ENCODE results near the gene SNRPB2. TPM values are rescaled to one million over a fixed set of nuclear protein-coding genes. Genes with fewer than 3 reads are reported as not detected.

The SNRPB2 gene
- total and polyA plus RNA-seq, 9 of the 15 experiments (the other 6 are each of a cell fraction or from before 2014, with no cell fraction given) = 40.0 to 131 (median 89.4) TPM

- TF ChIP-seq RERE (CRISPR knock-in tag; IDR thresholded peaks at IDR 0.05; ENCODE audit: borderline replicate concordance) (no peak), ZFX (CRISPR knock-in tag; IDR thresholded peaks at IDR 0.05) (no peak)
Measured at GRCh38 chr20:16759181-16759563, 29.3 kb downstream of the SNRPB2 start (continued).

GRCh38 chr20:16760431-16761304, 30.8 kb downstream of the SNRPB2 start:
- intact Hi-C loops (cut with micrococcal nuclease) = loop anchor here (2.0 kb wide), 1 partner anchor 60 kb away; no protein-coding TSS in a partner anchor

More at GRCh38 chr20:16760431-16761304, 30.8 kb downstream of the SNRPB2 start:
- H3K9ac ChIP-seq (ENCODE audit: insufficient read depth in 1 of 2, low read depth in 2 of 2, low read length in 2 of 2) = no peak overlapping the region
- H3K4me1 ChIP-seq (replicated peaks in 1 of 2; ENCODE audit: control insufficient read depth in 2 of 2, insufficient read depth in 2 of 2, low read length in 2 of 2) = no peaks in the 10 kb centered on the region
- 0% methylated on average over 10 of the region's 11 CpGs for WGBS (ENCODE audit: insufficient coverage, low coverage, missing lambda C conversion rate)
- no peaks in the 10 kb centered on the region for H3K36me3 ChIP-seq (ENCODE audit: control insufficient read depth, insufficient read depth, low read length)
- ChIA-PET POLR2A (no interaction called here), CTCF (ENCODE audit: low intra/inter-chr PET ratio) (interaction anchor here (1.3 kb wide), 1 partner anchor 242 kb away, joined by 3 read pairs; no protein-coding TSS in a partner anchor)
- no peaks in the 10 kb centered on the region for H3K9me1 ChIP-seq (ENCODE audit: control insufficient read depth, insufficient read depth, low read length)
- no peak overlapping the region for H3K27ac ChIP-seq (ENCODE audit: extremely low read depth, low read depth, low read length)
- FAIRE-seq = no peak
- no TSS peak for BruUV-seq (replicated peaks)
- TF ChIP-seq FOXP1 (CRISPR knock-in tag; IDR thresholded peaks at IDR 0.05) (no peak), ZBTB43 (CRISPR knock-in tag; IDR thresholded peaks at IDR 0.05) (no peak)
- no peak for ATAC-seq
- no peak overlapping the region for H2AFZ ChIP-seq (ENCODE audit: low read depth, low read length)
- no peak for DNase-seq (ENCODE audit: extremely low read depth in 1 of 4, low spot score in 3 of 4)
- H3K4me3 ChIP-seq = no peak overlapping the region
- no peaks in the 10 kb centered on the region for H3K9me3 ChIP-seq (replicated peaks; ENCODE audit: control insufficient read depth, insufficient read depth, low read depth, low read length)
- H3K79me2 ChIP-seq (ENCODE audit: control insufficient read depth, insufficient read depth, low read length) = no peaks in the 10 kb centered on the region
- in situ Hi-C loops (cut with MboI) = loop anchor here (25.0 kb wide), 1 partner anchor 1048 kb away; no protein-coding TSS in a partner anchor
- H4K20me1 ChIP-seq (replicated peaks; ENCODE audit: control insufficient read depth, insufficient read depth, low read length) = no peaks in the 10 kb centered on the region
- H3K4me2 ChIP-seq (ENCODE audit: insufficient read depth, low read length) = no peak overlapping the region
- H3K27me3 ChIP-seq (ENCODE audit: control insufficient read depth in 2 of 2, insufficient read depth in 2 of 2, low read length in 2 of 2) = no peaks in the 10 kb centered on the region

All from K562 (cell line).